Measurements from ENCODE around the gene GUCY2F.

GUCY2F gene

DNA sequence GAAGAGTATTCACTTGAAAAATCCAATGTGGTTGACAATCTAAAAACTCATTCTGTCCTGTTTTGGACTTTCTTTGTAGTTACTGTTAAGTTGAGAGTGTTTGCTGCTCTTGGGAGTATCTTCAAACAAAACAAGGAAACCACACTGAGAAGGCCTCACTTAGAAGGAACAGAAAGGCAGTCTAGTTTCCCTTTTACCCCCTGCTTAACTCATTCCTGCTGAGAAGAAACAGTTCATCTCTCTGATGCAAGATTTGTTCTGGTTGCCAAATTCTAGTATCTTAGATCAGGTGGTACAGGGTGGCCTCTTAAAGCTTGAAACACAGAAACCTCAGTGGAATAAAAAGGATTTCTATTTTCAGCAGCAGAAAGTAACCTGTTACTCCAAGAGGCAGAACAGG, 41.4 kb downstream of the GUCY2F start:
- Mint-ChIP-seq H3K4me1 (peaks cover 8% of the 10 kb centered on the region), H3K4me3 (no peak overlapping the region), H3K27me3 (ENCODE audit: low read depth) (no peaks in the 10 kb centered on the region)

DNA sequence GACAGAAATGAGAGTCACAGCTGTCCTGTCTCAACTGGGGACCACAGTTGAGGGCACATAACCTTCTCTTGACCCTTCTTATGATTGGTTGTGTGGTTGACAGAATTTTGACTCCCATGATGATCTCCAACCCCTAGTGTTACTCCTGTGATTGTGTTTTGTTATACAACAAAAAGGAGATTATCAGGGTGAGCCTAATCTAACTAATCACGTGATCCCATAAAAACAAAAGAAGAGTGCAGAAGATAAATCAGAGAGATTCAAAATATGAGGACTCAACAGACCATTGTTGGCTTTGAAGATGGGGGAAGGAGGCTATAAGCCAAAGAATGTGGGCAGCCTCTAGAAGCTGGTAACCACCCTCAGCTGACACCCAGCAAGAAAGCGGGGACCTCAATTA, 72.7 kb downstream of the GUCY2F start:
- Mint-ChIP-seq H3K27me3 (ENCODE audit: low read depth) (no peaks in the 10 kb centered on the region), H3K4me1 (no peaks in the 10 kb centered on the region), H3K27ac (no peak overlapping the region), H3K4me3 (no peak overlapping the region), H3K9me3 (peaks cover 3% of the 10 kb centered on the region), H3K36me3 (ENCODE audit: low read depth) (no peaks in the 10 kb centered on the region)
- TF ChIP-seq, protein P1, sequence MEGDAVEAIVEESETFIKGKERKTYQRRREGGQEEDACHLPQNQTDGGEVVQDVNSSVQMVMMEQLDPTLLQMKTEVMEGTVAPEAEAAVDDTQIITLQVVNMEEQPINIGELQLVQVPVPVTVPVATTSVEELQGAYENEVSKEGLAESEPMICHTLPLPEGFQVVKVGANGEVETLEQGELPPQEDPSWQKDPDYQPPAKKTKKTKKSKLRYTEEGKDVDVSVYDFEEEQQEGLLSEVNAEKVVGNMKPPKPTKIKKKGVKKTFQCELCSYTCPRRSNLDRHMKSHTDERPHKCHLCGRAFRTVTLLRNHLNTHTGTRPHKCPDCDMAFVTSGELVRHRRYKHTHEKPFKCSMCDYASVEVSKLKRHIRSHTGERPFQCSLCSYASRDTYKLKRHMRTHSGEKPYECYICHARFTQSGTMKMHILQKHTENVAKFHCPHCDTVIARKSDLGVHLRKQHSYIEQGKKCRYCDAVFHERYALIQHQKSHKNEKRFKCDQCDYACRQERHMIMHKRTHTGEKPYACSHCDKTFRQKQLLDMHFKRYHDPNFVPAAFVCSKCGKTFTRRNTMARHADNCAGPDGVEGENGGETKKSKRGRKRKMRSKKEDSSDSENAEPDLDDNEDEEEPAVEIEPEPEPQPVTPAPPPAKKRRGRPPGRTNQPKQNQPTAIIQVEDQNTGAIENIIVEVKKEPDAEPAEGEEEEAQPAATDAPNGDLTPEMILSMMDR (IDR thresholded peaks at IDR 0.05; ENCODE audit: unreplicated experiment in 3 of 3), result no peak

More for the DNA sequence above, 41.4 kb downstream of the GUCY2F start:
- TF ChIP-seq, protein P1 (IDR thresholded peaks at IDR 0.05; ENCODE audit: unreplicated experiment in 3 of 3), result no peak
- H3K9me3 Mint-ChIP-seq, result peaks cover 7% of the 10 kb centered on the region
- H3K27ac Mint-ChIP-seq, result no peak overlapping the region
- H3K36me3 Mint-ChIP-seq (ENCODE audit: low read depth), result no peaks in the 10 kb centered on the region

DNA sequence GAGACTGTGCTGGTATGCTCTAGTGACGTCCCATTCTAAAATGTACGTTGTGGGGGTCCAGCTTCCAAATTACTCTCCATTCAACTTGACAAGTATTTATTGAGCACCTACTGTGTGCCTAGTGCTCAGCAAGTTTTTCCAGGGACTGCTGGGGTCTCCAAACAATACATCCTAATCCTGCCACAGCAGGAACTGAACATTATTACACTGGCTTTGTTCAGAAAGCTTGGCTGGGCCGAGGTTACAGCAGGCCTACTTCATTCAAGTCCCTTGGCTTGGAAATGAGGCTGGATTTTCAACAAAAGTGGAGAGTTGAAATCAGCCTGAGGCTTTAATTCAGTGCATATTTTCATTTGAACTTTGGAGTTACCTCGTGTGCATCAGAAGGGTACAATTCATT, 78.0 kb downstream of the GUCY2F start:
- H3K36me3 Mint-ChIP-seq (ENCODE audit: low read depth), result no peaks in the 10 kb centered on the region
- H3K27ac Mint-ChIP-seq, result no peak overlapping the region
- no peak overlapping the region for H3K4me3 Mint-ChIP-seq
- peaks cover 3% of the 10 kb centered on the region for H3K9me3 Mint-ChIP-seq
- H3K4me1 Mint-ChIP-seq, result peaks cover 18% of the 10 kb centered on the region
- TF ChIP-seq, protein P1 (IDR thresholded peaks at IDR 0.05; ENCODE audit: unreplicated experiment in 3 of 3), result no peak
- peaks cover 5% of the 10 kb centered on the region for H3K27me3 Mint-ChIP-seq (ENCODE audit: low read depth)

DNA sequence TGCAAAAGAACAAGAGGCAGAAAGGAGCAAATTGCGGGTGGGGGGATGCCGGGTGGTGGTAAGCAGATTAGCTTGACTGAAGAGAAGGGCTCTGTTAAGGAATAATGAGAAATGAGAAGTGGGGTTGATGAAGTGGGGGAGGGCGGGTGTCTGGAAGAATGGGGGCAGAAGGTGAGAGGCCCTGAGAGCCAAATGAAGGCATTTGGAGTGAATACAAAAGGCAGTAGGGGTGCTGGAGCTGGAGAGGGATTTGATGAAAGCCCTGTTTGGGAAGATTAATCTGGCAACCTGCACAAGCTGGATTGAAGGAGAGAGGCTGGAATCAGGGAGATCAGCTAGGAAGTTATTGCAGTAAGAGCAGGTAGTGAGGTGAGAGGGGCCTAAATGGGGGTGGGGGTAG, 82.1 kb downstream of the GUCY2F start:
- Mint-ChIP-seq H3K27ac (peak overlapping the region in 2 of 3 experiments; percentile 7 to 41), H3K27me3 (ENCODE audit: low read depth) (peaks cover 5% of the 10 kb centered on the region), H3K9me3 (no peaks in the 10 kb centered on the region), H3K4me1 (peaks cover 37% of the 10 kb centered on the region), H3K4me3 (no peak overlapping the region), H3K36me3 (ENCODE audit: low read depth) (no peaks in the 10 kb centered on the region)
- TF ChIP-seq, protein P1 (IDR thresholded peaks at IDR 0.05; ENCODE audit: unreplicated experiment in 3 of 3), result no peak

DNA sequence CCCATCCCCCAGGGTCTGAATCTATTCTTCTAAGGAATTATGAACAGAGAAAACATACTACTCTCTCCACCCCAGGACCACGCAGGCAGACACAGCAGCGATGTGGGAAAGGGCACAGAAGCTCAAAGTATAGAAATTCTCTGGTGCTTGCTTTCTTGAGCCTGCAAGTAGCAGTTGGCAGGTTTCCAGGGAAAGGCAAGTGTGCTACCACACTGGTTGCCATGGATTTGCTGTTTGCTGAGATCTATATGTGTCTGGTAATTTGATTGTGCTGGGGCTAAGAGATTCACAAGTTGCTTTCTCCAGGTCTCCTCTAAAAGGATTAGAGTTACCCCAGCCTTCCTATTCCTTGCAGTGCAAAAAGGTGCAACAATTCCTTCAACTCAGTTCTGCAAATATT, 83.1 kb downstream of the GUCY2F start:
- peak overlapping the region in 2 of 3 experiments; percentile 0 to 48 for H3K27ac Mint-ChIP-seq
- no peak overlapping the region for H3K4me3 Mint-ChIP-seq
- H3K27me3 Mint-ChIP-seq (ENCODE audit: low read depth), result peaks cover 5% of the 10 kb centered on the region
- H3K9me3 Mint-ChIP-seq, result no peaks in the 10 kb centered on the region
- no peaks in the 10 kb centered on the region for H3K36me3 Mint-ChIP-seq (ENCODE audit: low read depth)
- H3K4me1 Mint-ChIP-seq, result peaks cover 37% of the 10 kb centered on the region
- TF ChIP-seq, protein P1 (IDR thresholded peaks at IDR 0.05; ENCODE audit: unreplicated experiment in 3 of 3), result no peak

DNA sequence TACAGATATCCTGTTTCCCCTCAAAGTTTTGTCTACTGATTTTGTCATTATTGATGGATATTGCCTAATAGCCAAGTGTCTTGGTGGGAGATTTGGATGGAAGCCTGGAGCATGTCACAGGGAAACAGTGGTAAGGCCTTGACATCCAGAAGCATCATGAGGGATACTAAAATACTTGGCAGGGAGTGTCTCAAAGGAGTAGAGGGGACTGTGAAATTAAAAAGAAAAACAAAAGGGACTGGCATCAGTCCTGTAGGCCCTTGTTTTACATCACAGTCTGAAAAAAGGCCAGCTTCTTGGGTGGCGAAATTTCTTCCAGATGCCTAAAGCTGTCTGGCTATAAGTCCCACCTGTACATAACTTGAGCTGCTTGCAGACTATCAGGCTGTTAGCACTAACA, 83.8 kb downstream of the GUCY2F start:
- H3K4me1 Mint-ChIP-seq, result peaks cover 37% of the 10 kb centered on the region
- H3K27me3 Mint-ChIP-seq (ENCODE audit: low read depth), result peaks cover 4% of the 10 kb centered on the region
- no peaks in the 10 kb centered on the region for H3K9me3 Mint-ChIP-seq
- no peaks in the 10 kb centered on the region for H3K36me3 Mint-ChIP-seq (ENCODE audit: low read depth)
- H3K4me3 Mint-ChIP-seq, result no peak overlapping the region
- H3K27ac Mint-ChIP-seq, result peak overlapping the region in 2 of 3 experiments; percentile 36 to 48
- TF ChIP-seq, protein P1 (IDR thresholded peaks at IDR 0.05; ENCODE audit: unreplicated experiment in 3 of 3), result no peak
